ENCODE measurements around the gene DDX19B. TPM values are rescaled to one million over a fixed set of nuclear protein-coding genes. Genes with fewer than 3 reads are reported as not detected.

Gene DDX19B
- total and polyA plus RNA-seq, 10 donors = 17.5 to 35.3 (median 27.3) TPM

- DNase-seq = no peak
- H3K4me3 ChIP-seq = no peak overlapping the region
- peaks cover 0 to 4% (median 0%) of the 10 kb centered on the region in 6 donors for H3K36me3 ChIP-seq
- no peak for TF ChIP-seq POLR2AphosphoS5 (IDR thresholded peaks at IDR 0.05)
- no peak for TF ChIP-seq POLR2A (IDR thresholded peaks at IDR 0.05)
- TF ChIP-seq, protein P1, sequence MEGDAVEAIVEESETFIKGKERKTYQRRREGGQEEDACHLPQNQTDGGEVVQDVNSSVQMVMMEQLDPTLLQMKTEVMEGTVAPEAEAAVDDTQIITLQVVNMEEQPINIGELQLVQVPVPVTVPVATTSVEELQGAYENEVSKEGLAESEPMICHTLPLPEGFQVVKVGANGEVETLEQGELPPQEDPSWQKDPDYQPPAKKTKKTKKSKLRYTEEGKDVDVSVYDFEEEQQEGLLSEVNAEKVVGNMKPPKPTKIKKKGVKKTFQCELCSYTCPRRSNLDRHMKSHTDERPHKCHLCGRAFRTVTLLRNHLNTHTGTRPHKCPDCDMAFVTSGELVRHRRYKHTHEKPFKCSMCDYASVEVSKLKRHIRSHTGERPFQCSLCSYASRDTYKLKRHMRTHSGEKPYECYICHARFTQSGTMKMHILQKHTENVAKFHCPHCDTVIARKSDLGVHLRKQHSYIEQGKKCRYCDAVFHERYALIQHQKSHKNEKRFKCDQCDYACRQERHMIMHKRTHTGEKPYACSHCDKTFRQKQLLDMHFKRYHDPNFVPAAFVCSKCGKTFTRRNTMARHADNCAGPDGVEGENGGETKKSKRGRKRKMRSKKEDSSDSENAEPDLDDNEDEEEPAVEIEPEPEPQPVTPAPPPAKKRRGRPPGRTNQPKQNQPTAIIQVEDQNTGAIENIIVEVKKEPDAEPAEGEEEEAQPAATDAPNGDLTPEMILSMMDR (IDR thresholded peaks at IDR 0.05 in 8 of 11, conservative IDR thresholded peaks at IDR 0.05 in 3 of 11) = no peak
- intact Hi-C loops (cut with DNase I; ENCODE audit: low total_unique reads) = loop anchor here (5.0 kb wide), 1 partner anchor 52 kb away; the partner anchor contains the start of gene DDX19A
- H3K4me1 ChIP-seq = peaks cover 3 to 22% (median 17%) of the 10 kb centered on the region in 6 donors
- H3K27ac ChIP-seq = no peak overlapping the region
- peaks cover 0 to 4% (median 2%) of the 10 kb centered on the region in 8 donors for H3K9me3 ChIP-seq
- H3K27me3 ChIP-seq (replicated peaks in 1 of 7) = no peaks in the 10 kb centered on the region
Observed at GRCh38 chr16:70295634-70296033, 3.4 kb upstream of the DDX19B start.

- Histone ChIP-seq H3K27ac (no peak overlapping the region), H3K9me3 (peaks cover 0 to 16% (median 13%) of the 10 kb centered on the region in 8 donors), H3K4me3 (no peak overlapping the region), H3K27me3 (replicated peaks in 1 of 7) (no peaks in the 10 kb centered on the region), H3K4me1 (peaks cover 3 to 71% (median 40%) of the 10 kb centered on the region in 6 donors), H3K36me3 (peaks cover 0 to 26% (median 2%) of the 10 kb centered on the region in 6 donors)
- DNase-seq = no peak
- TF ChIP-seq POLR2A (IDR thresholded peaks at IDR 0.05) (no peak), POLR2AphosphoS5 (IDR thresholded peaks at IDR 0.05) (no peak)
- TF ChIP-seq, protein P1 (IDR thresholded peaks at IDR 0.05 in 8 of 11, conservative IDR thresholded peaks at IDR 0.05 in 3 of 11) = no peak
- 93 to 100% (median 96%) methylated on average over 1 of the region's 1 CpG for WGBS, 5 donors
- intact Hi-C loops (cut with DNase I; ENCODE audit: low total_unique reads) = no loop called here
Observed at GRCh38 chr16:70301121-70301520, 2.1 kb downstream of the DDX19B start.

- Histone ChIP-seq H3K9me3 (peaks cover 0 to 16% (median 13%) of the 10 kb centered on the region in 8 donors), H3K4me3 (no peak overlapping the region), H3K27ac (no peak overlapping the region), H3K27me3 (replicated peaks in 1 of 7) (no peaks in the 10 kb centered on the region), H3K36me3 (peaks cover 0 to 26% (median 2%) of the 10 kb centered on the region in 6 donors), H3K4me1 (peaks cover 3 to 81% (median 41%) of the 10 kb centered on the region in 6 donors)
- WGBS, 5 donors = 76 to 96% (median 88%) methylated on average over 1 of the region's 1 CpG
- no peak for DNase-seq
- TF ChIP-seq POLR2A (IDR thresholded peaks at IDR 0.05) (no peak), POLR2AphosphoS5 (IDR thresholded peaks at IDR 0.05) (no peak)
- TF ChIP-seq, protein P1 (IDR thresholded peaks at IDR 0.05 in 8 of 11, conservative IDR thresholded peaks at IDR 0.05 in 3 of 11) = no peak
- intact Hi-C loops (cut with DNase I; ENCODE audit: low total_unique reads) = no loop called here
Observed at GRCh38 chr16:70302745-70303144, 3.8 kb downstream of the DDX19B start.

DNA sequence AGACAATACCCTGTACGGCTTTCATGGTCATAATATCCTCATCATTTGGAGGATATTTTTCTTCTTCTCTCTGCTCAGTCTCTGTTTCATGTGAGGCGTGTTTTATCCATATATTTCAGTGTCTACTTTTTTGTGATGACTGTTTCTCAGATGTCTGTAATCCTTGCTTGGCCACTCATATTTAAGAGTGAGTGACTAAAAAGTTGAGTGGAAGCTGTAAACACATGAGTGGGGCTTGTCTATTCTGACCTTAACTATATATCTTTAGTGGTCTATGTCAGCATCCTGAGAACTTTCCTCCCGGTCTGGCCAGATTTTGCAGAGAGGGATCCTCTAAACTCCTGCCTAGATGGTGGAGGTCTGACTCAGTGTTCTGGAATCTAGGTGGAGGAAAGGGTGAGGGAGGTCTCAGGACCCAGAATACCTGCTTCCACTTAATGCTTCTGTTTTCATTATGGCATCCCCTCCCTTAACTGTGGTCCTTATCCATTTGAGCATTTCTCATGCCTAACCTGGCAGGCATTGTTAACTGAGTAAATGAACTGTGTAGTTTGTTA is 6.0 kb downstream of the DDX19B start:
- H3K4me1 ChIP-seq = peaks cover 0 to 66% (median 29%) of the 10 kb centered on the region in 6 donors
- no peaks in the 10 kb centered on the region for H3K27me3 ChIP-seq (replicated peaks in 1 of 7)
- WGBS, 5 donors = 53 to 69% (median 64%) methylated on average over 3 of the region's 3 CpGs
- H3K36me3 ChIP-seq = peaks cover 0 to 36% (median 2%) of the 10 kb centered on the region in 6 donors
- TF ChIP-seq, protein P1 (IDR thresholded peaks at IDR 0.05 in 8 of 11, conservative IDR thresholded peaks at IDR 0.05 in 3 of 11) = no peak
- TF ChIP-seq POLR2A (IDR thresholded peaks at IDR 0.05) (no peak), POLR2AphosphoS5 (IDR thresholded peaks at IDR 0.05) (no peak)
- peaks cover 0 to 16% (median 13%) of the 10 kb centered on the region in 8 donors for H3K9me3 ChIP-seq
- DNase-seq = no peak
- H3K27ac ChIP-seq = peak overlapping the region in 5 of 8 donors; percentile 3 to 63 (median 55)
- intact Hi-C loops (cut with DNase I; ENCODE audit: low total_unique reads) = no loop called here
- no peak overlapping the region for H3K4me3 ChIP-seq
